Skin epidermis (tissue), 12 donors: ENCODE results near the gene COMMD3.
A peak's percentile ranks its signal among the peaks of the same experiment; 100 is the strongest.

ENCODE experiments used
- H3K27ac ChIP-seq, 21 experiments: fragments of 200-600 bp; sonication (generic) in 11 of 21; one replicate each; pipeline ENCODE4 v1.5.0; 2020; ENCODE audit warnings: mild to moderate bottlenecking in 3 of 21, inconsistent platforms in 2 of 21, moderate library complexity in 2 of 21
- H3K4me3 ChIP-seq, 7 experiments: fragments of 200-600 bp; sonication (generic) in 2 of 7; one replicate each; pipeline ENCODE4 v1.5.0; 2020; ENCODE audit warnings: inconsistent platforms in 2 of 7, mild to moderate bottlenecking in 2 of 7, moderate library complexity in 1 of 7

COMMD3 gene

DNA sequence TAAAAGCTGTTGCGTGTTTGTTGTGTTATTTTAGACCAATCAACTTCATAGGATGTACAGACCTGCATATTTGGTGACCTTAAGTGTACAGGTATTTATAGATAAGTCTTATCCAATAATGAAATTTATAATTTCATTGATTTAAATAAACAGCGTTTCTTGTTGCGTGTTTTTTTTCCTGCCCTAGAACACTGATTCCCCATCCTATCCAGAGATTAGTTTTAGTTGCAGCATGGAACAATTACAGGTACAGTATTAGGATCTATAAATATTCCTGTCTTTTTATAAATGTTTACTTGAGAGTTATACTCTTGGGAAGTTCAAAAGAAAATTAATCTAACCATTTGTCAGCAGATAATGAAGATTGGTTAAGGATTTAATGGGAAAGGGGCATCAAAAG, 2.6 kb downstream of the COMMD3 start:
- H3K4me3 ChIP-seq: no peak overlapping the region
- H3K27ac ChIP-seq: no peak overlapping the region

DNA sequence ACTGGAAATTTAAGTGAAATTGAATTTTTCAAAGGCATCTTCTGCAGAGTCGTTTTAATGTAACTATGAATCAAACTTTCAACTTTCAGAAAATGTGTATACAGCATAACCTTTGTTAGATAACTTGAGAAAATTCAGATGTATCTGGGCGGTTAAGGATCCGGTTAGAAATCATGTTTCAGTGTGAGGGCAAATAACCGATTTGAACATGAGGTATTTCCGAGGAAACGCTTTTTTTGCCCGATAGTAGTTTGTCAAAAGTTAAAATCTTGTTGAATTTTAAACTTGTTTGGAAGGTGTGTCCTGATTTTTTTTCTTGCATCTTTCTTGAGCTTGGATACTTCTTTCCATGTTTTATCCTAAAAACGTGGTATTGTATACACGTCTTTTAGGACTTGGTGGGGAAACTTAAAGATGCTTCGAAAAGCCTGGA, 3.4 kb downstream of the COMMD3 start:
- peak overlapping the region in 5 of 21 experiments; percentile 67 to 82 (median 78) for H3K27ac ChIP-seq
- H3K4me3 ChIP-seq: peak overlapping the region in 1 of 7 experiments; percentile 88

- peak overlapping the region; percentile 23 to 95 (median 88) for H3K4me3 ChIP-seq
- H3K27ac ChIP-seq: peak overlapping the region in 17 of 21 experiments; percentile 28 to 89 (median 67)
Measured at GRCh38 chr10:22319980-22320558, 3.9 kb downstream of the COMMD3 start.

DNA sequence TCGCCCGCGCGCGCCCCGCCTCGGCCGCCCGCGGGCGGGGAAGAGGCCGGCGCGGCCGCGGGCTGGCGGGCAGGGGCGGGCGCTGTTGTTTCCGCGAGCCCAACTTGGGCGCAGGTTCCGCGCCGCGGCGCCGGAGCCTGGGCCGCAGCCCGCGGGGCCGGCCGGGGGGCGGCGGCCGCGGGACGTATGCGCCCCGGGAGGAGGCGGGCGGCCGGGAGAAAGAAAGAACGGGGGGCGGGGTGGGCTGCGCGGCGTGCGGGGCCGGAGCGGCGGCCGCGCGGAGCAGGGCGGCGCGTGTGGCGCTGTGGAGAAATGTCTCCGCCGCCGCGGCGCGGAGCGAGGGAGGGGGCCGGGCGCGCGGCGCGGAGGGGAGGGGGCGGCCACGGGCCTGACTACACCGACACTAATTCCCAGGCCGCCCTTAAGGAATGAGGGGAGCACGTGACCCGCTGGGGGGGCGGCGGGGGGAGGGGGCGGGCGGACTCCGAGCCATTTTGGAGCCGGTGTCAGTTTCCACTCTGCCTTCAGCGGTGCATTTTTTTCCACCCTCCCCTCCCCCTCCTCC, 4.5 kb downstream of the COMMD3 start, which contains the start of gene BMI1:
BMI1 (plus strand) TSS at position 509 of the 565 bp plus-strand sequence. CDS start 5,351 bp downstream, outside the sequence.
- peak within 1 kb of the TSS; percentile 74 to 98 (median 92) for H3K27ac ChIP-seq
- H3K4me3 ChIP-seq: peak within 1 kb of the TSS; percentile 76 to 95 (median 89)

DNA sequence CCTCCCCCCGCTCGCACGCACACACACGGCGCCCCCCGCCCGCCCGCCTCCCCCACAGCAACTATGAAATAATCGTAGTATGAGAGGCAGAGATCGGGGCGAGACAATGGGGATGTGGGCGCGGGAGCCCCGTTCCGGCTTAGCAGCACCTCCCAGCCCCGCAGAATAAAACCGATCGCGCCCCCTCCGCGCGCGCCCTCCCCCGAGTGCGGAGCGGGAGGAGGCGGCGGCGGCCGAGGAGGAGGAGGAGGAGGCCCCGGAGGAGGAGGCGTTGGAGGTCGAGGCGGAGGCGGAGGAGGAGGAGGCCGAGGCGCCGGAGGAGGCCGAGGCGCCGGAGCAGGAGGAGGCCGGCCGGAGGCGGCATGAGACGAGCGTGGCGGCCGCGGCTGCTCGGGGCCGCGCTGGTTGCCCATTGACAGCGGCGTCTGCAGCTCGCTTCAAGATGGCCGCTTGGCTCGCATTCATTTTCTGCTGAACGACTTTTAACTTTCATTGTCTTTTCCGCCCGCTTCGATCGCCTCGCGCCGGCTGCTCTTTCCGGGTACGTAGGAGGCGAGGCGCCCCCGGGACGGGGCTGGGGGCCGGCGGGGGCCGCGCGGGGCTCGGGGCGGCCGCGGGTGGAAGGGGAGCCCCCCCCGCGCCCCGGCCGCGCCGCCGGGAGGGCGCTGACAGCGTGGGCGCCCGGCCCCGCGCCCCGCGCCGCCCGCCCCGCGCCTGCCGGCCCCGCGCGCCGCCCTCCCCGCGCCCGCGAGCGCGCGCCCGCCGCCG, 5.2 kb downstream of the COMMD3 start:
- H3K4me3 ChIP-seq: peak overlapping the region; percentile 76 to 95 (median 89)
- H3K27ac ChIP-seq: peak overlapping the region; percentile 74 to 98 (median 92)

GRCh38 chr10:22321924-22322640, 5.9 kb downstream of the COMMD3 start:
- H3K27ac ChIP-seq: peak overlapping the region in 7 of 21 experiments; percentile 24 to 80 (median 50)

DNA sequence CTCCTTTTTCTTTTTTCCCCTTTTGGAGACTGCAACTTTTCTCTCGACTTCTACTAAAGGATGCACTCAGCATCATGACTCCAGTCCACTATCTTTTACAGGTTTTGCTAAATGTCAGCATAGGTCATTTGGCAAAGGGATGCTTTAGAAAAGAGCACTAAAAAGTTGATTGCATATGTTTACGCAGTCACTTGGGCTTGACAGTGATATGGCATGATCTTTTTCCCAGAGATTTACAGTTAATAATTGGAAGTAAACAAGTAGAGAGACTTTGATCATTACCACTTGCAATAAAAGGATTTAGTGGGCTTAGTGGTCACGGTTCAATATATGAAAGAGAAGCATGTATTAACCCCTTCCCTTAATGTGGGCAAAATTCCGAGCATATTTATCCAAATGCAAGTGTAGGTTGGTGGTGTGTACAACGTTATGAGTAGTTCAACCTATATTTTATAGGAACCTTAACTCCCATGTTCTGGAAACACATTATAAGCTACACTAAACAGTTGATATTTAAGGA, 6.5 kb downstream of the COMMD3 start:
- H3K4me3 ChIP-seq: peak overlapping the region; percentile 39 to 89 (median 55)
- H3K27ac ChIP-seq: no peak overlapping the region

More at GRCh38 chr10:22321924-22322640, 5.9 kb downstream of the COMMD3 start:
- peak overlapping the region; percentile 39 to 89 (median 55) for H3K4me3 ChIP-seq

DNA sequence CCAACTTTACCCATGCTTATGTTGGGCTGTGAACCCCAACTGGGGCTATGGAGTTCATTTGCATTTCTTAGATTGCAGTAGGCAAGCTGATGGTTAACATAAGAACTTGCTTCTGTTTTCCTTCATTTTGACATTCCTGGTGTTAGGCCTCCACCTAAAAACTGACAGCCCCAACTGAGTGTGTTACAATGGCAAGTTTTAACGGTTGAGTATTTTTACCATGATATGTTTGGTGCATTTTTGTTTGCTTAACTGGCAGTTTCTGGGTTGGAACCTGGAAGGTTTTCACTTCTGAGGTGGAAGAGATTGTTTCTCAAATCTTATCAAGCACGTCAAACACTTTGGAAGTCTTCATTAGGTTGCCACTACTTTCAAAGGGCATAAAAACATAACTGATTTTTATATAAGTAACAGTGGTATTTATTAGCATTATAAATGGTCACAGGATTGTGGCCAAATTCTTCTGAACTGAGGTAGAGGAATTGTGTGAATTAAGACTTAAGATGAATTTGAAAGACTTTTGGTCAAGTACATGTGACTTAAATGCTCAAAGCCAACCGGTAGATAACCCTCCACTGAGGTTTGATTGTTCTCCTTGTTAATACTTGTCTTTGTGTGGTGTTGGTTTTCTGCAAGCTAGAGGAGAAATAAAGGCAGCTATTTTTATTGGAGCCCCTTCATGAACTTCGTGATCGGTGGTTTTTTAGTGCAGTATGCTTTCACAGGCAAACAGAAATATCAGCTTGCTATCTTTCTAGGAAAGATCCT, 7.5 kb downstream of the COMMD3 start:
- no peak overlapping the region for H3K27ac ChIP-seq
- H3K4me3 ChIP-seq: no peak overlapping the region

DNA sequence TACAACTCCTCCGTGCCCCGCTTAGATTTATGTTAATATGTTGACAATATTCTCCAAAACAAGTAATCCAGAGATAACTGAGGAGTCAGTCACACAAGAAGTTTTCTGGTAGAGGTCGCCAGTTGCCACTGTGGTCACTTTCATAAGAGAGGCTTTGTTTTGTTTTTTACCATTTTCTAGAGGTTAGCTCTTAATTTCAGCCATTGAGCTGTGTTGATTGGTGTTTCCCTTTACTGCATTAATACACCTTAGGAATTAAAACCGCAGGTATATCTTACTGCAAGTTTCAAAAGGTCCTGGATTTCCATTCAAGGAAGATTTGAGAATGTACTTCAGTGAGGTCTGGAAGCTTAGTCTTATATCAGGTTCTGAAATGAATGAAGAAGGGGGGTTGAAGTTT, 8.2 kb downstream of the COMMD3 start:
- Histone ChIP-seq H3K27ac (no peak overlapping the region), H3K4me3 (peak overlapping the region in 2 of 7 experiments; percentile 48 to 63)

DNA sequence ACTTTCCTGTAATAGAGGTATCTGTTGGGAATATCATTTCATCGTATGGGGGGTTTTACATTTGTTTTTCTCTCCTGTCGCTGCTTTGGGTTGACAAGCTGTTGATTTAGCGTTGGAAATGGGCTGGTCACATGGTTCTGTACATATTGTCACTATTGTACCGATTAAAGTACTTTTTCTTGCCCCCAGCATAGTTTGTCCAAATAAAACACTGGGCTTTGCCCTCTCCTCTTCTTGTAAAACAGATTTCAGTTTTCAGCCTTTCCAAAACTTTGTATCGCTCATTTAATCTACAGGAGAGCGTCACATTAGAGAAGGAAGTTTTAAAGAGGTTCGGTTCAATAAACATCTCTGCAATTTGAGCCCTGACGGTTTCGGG, 8.7 kb downstream of the COMMD3 start:
- peak overlapping the region in 7 of 21 experiments; percentile 9 to 77 (median 66) for H3K27ac ChIP-seq

GRCh38 chr10:22325272-22326144, 9.3 kb downstream of the COMMD3 start:
- Histone ChIP-seq H3K4me3 (peak overlapping the region; percentile 33 to 63 (median 50)), H3K27ac (peak overlapping the region in 15 of 21 experiments; percentile 3 to 79 (median 52))

More for the DNA sequence above, 8.7 kb downstream of the COMMD3 start:
- H3K4me3 ChIP-seq: peak overlapping the region; percentile 33 to 63 (median 50)

DNA sequence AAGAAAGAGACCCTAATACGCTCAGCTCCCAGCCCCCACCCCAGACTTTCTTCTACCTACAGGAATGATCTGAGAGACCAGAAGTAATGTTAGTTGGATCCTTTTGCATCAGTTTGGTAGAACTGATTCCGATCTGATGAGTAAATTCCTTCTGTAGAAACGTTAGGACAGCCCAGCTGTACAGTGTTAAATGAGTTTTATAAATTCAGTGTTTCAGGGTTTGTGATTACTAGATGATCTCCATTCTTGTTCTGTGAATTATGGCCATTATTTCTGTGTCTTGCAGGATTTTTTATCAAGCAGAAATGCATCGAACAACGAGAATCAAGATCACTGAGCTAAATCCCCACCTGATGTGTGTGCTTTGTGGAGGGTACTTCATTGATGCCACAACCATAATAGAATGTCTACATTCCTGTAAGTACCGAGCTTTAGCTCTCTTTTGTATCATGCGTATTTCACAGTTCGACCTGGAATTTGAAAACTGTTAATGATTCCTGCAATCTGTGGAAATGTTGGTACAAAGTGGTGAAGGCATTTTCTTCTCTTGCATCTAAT, 10.0 kb downstream of the COMMD3 start:
- H3K27ac ChIP-seq: peak overlapping the region in 14 of 21 experiments; percentile 3 to 79 (median 56)
- H3K4me3 ChIP-seq: peak overlapping the region; percentile 33 to 63 (median 50)

- Histone ChIP-seq H3K27ac (no peak overlapping the region), H3K4me3 (no peak overlapping the region)
Measured at GRCh38 chr10:22329150-22329549, 13.0 kb downstream of the COMMD3 start.

DNA sequence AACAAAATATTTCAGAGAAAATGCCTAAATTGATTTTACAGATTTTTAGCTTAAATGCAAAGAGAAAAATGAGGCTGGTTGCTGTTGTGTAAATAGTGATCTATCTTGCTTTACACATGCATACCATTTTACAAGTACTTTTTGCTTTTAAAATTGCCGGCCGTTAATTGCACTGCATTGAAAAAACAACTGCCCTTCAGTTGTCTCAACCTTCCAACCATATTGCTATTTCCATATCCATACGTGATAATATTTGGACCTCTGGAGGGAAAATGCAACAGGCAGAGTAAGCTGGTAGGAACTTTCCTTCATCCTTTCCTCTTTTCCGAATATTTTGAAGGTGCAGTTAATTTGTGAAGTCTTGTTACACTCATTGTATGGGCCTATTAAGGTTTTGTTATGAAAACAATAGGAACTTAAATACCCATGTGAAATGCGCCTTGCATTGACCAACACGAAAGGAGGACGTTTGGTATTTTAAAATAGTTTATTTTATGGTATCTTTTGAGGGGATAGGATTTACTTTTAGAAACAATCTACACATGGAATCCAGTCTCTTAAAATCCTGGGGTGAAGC, 16.0 kb downstream of the COMMD3 start:
- Histone ChIP-seq H3K4me3 (no peak overlapping the region), H3K27ac (peak overlapping the region in 2 of 21 experiments; percentile 24 to 69)

DNA sequence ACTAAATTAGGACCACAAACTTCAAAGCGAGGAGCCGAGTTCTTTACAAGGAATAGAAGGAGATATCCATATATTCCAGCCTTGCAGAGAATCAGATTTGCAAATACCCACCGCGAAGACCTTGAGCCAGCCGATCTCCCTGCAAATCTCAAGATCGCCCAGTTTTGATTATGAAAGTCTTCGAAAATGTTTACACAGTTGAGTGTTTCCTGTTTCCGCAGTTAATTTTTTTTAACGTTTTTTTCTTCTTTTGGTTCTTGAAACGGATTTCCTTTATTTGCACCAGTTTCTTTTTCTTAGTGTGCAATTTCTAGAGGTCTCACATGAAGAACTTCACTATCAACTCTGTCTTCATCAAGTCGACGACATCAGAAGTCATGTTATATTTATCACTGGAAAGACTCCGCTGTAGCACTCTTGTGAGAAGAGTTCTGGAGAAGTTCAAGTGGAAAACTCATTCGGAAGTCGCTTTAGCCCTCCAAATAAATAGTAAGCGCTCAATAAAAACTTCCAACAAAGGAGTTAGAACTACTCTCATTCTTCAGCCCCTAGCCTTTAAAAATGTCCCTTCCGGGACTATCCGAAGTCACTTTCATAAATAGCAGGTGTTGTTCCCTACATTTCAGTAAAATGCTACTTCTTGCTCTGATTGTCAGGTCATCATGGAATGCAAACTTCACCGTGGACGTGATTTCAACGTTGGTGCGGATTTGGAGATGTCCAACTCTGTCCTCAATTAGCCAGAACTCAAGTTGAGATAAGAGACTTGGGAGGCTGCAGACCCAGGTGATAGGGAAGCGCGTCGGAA, 17.2 kb downstream of the COMMD3 start:
- no peak overlapping the region for H3K4me3 ChIP-seq
- H3K27ac ChIP-seq: peak overlapping the region in 4 of 21 experiments; percentile 6 to 69 (median 44)

DNA sequence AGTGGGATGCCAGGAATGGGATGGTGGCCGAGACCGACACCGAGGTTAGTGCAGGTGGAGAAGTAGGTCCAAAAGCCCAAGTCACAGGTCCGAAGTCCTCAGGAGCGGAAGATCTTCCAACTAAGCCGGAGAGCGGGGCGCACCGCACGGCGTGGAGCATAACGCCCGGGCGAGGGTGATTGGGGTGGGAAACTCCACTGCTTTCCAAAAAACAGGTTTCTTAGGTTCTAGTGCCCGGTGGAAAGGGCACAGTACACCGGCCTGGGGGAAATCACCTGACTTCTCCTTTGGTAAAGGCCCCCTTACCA, 17.7 kb downstream of the COMMD3 start:
- no peak overlapping the region for H3K27ac ChIP-seq
- H3K4me3 ChIP-seq: no peak overlapping the region
